HG03575 (cell line): Measurements from ENCODE around the gene PARM1.

ENCODE experiments used
- ATAC-seq: cut with Tn5 transposase; IDR thresholded peaks from one replicate; pipeline ENCODE4 v1.9.1; 2021; ENCODE audit not compliant: unreplicated experiment, insufficient number of reproducible peaks, low FRiP score; ENCODE audit errors: extremely low read depth

The PARM1 gene

GRCh38 chr4:75053352-75053751 is 120.4 kb downstream of the PARM1 start:
- ATAC-seq, result no peak

GRCh38 chr4:75054078-75054477 is 121.2 kb downstream of the PARM1 start:
- ATAC-seq, result no peak

- ATAC-seq, result no peak
These were observed 123.4 kb downstream of the PARM1 start for GRCh38 chr4:75056277-75056676.

- no peak for ATAC-seq
These were observed 124.5 kb downstream of the PARM1 start for GRCh38 chr4:75057369-75057768.

GRCh38 chr4:75058486-75058885 is 125.6 kb downstream of the PARM1 start:
- ATAC-seq, result no peak

GRCh38 chr4:75063433-75063832 is 130.5 kb downstream of the PARM1 start:
- no peak for ATAC-seq

- no peak for ATAC-seq
These were observed 133.0 kb downstream of the PARM1 start for GRCh38 chr4:75065909-75066308.

- no peak for ATAC-seq
These were observed 136.7 kb downstream of the PARM1 start for GRCh38 chr4:75069493-75070074.

- no peak for ATAC-seq
These were observed 138.4 kb downstream of the PARM1 start for GRCh38 chr4:75071317-75071716.

- no peak for ATAC-seq
These were observed 148.0 kb downstream of the PARM1 start for GRCh38 chr4:75080888-75081287.

GRCh38 chr4:75081561-75081960 is 148.6 kb downstream of the PARM1 start:
- no peak for ATAC-seq

- ATAC-seq, result no peak
These were observed 154.5 kb downstream of the PARM1 start for GRCh38 chr4:75087416-75087815.

GRCh38 chr4:75087865-75088264 is 154.9 kb downstream of the PARM1 start:
- ATAC-seq, result no peak

- no peak for ATAC-seq
These were observed 156.3 kb downstream of the PARM1 start for GRCh38 chr4:75089206-75089605.

GRCh38 chr4:75099321-75099720 is 166.4 kb downstream of the PARM1 start:
- ATAC-seq, result no peak
